Measurements from ENCODE around the gene GARNL3.

Gene GARNL3

GRCh38 chr9:127417131-127418036, 152.8 kb downstream of the GARNL3 start:
- H3K27ac ChIP-seq, result no peak overlapping the region
- no peak for TF ChIP-seq CTCF (IDR thresholded peaks at IDR 0.05)

GRCh38 chr9:127418037-127418471, 153.5 kb downstream of the GARNL3 start:
- Histone ChIP-seq H3K4me3 (no peak overlapping the region), H3K27ac (no peak overlapping the region)
- TF ChIP-seq CTCF (IDR thresholded peaks at IDR 0.05), result no peak
- DNase-seq (ENCODE audit: low spot score), result no peak

More at GRCh38 chr9:127417131-127418036, 152.8 kb downstream of the GARNL3 start:
- no peak for DNase-seq (ENCODE audit: low spot score)
- no peak overlapping the region for H3K4me3 ChIP-seq

- Histone ChIP-seq H3K27ac (no peak overlapping the region), H3K4me3 (no peak overlapping the region)
- DNase-seq (ENCODE audit: low spot score), result no peak
- TF ChIP-seq CTCF (IDR thresholded peaks at IDR 0.05), result no peak
Measured at GRCh38 chr9:127419348-127419747, 154.8 kb downstream of the GARNL3 start.

GRCh38 chr9:127421057-127421456, 156.5 kb downstream of the GARNL3 start:
- Histone ChIP-seq H3K4me3 (no peak overlapping the region), H3K27ac (no peak overlapping the region)
- no peak for TF ChIP-seq CTCF (IDR thresholded peaks at IDR 0.05)
- DNase-seq (ENCODE audit: low spot score), result no peak

GRCh38 chr9:127422133-127422782, 157.7 kb downstream of the GARNL3 start:
- Histone ChIP-seq H3K4me3 (no peak overlapping the region), H3K27ac (no peak overlapping the region)
- no peak for DNase-seq (ENCODE audit: low spot score)
- TF ChIP-seq CTCF (IDR thresholded peaks at IDR 0.05), result no peak

- no peak for TF ChIP-seq CTCF (IDR thresholded peaks at IDR 0.05)
- no peak for DNase-seq (ENCODE audit: low spot score)
- Histone ChIP-seq H3K27ac (peak overlapping the region in 1 of 2 donors; percentile 25), H3K4me3 (peak overlapping the region; percentile 91)
Measured at GRCh38 chr9:127422787-127423186, 158.2 kb downstream of the GARNL3 start.

Measured in coronary artery (tissue), 2 donors.